GM10248 (cell line): ENCODE measurements around the gene PTPN21.

Source experiments
- CTCF ChIA-PET: fragments of 300-600 bp; sonication (Branson Sonifier 250); formaldehyde crosslinking; extraction: SDS; loops from one replicate; lab custom pipeline; 2021; ENCODE audit warnings: antibody characterized with exemption; lab: Yijun Ruan, JAX
- POLR2A ChIA-PET: fragments of 350-650 bp; sonication (Branson Sonifier 250); formaldehyde crosslinking; extraction: SDS; loops from one replicate; lab custom pipeline; 2020; ENCODE audit warnings: antibody characterized with exemption; lab: Yijun Ruan, JAX
- DNase-seq: peaks from one replicate; pipeline ENCODE4 v3.0.0; 2012; ENCODE audit errors: extremely low spot score
- CTCF ChIP-seq: IDR thresholded peaks from 2 replicates; pipeline ENCODE4 v1.5.1; 2012; ENCODE audit warnings: mild to moderate bottlenecking, low read depth; ENCODE audit errors: extremely low read depth, missing control alignments, control extremely low read depth

Gene PTPN21

GRCh38 chr14:88439088-88439487, 115.7 kb downstream of the PTPN21 start:
- POLR2A ChIA-PET = no interaction called here
- no peak for TF ChIP-seq CTCF
- no peak for DNase-seq
- CTCF ChIA-PET = no interaction called here

GRCh38 chr14:88437658-88438057, 117.1 kb downstream of the PTPN21 start:
- CTCF ChIA-PET = no interaction called here

DNA sequence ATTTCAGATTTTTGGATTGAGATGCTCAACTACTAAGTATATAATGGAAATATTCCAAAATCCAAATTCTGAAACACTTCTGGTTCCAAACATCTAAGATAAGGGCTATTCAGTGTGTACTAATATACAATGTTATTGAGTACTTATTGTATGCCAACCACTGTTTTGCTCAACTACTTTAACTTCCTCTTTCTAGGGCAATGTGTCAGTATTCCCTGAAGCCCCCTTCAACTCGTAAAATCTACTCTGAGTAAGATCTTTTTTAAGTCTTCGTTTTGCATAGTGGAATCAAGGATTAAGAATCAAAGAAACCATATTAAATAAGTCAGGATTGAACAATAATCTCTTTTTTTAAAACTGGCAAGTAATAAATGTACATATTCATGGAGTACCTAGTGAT, 123.8 kb downstream of the PTPN21 start:
- TF ChIP-seq CTCF = no peak
- POLR2A ChIA-PET = no interaction called here
- CTCF ChIA-PET = interaction anchor here (0.9 kb wide), 1 partner anchor 236 kb away, joined by 3 read pairs; no protein-coding TSS in a partner anchor

More at GRCh38 chr14:88437658-88438057, 117.1 kb downstream of the PTPN21 start:
- DNase-seq = no peak
- POLR2A ChIA-PET = no interaction called here
- no peak for TF ChIP-seq CTCF

GRCh38 chr14:88426271-88426670, 128.5 kb downstream of the PTPN21 start:
- DNase-seq = no peak
- POLR2A ChIA-PET = no interaction called here
- CTCF ChIA-PET = no interaction called here
- TF ChIP-seq CTCF = no peak

More for the DNA sequence above, 123.8 kb downstream of the PTPN21 start:
- DNase-seq = no peak

DNA sequence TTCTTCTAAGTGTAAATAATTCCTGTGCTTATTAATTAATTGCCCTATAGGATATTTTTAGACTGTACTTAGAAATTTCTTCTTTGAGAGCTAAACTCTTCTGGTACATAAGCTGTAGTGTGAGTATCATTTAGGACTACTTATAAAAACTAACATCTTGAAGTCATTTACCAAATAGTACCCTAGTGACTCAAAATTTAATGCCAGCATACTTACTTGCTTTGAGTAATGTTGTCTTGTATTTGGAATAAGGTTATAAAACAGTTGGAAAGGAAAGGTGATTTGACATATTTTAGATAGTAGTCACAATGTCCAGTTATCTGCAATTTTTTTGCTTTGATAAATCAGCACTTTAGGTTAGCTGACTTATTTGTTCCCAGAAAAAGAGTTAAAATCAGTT, 130.2 kb downstream of the PTPN21 start:
- ChIA-PET CTCF (interaction anchor here (1.5 kb wide), 1 partner anchor 235 kb away, joined by 4 read pairs; no protein-coding TSS in a partner anchor), POLR2A (no interaction called here)
- TF ChIP-seq CTCF = no peak
- no peak for DNase-seq

DNA sequence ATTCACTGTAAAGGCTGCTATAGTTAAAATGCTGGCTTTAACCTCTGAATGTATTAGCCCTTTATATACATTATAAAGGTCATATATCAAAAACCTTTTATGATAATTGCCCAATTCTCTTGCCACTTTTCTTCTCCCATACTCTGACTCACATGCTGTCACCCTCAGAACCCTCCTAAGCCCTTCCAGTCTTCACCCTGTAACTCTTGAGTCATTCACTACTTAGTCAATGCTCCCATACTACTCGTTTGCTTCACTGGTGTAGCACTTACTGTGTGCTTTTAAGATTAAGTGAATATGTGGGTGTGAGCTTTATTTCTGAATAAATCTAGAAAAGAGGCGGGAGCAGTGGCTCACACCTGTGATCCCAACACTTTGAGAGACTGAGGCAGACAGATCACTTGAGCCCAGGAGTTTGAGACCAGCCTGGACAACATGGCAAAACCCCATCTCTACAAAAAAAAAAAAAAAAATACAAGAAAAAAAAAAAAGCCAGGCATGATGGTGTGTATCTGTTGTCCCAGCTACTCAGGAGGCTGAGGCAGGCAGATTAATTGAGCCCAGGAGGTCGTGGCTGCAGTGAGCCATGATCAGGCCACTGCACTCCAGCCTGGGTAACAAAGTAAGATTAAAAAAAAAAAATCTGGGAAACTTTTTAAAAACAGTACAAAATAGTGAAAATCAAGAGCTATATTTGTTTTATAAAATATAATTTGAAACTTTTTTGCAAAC, 131.7 kb downstream of the PTPN21 start:
- POLR2A ChIA-PET = no interaction called here
- TF ChIP-seq CTCF = no peak
- CTCF ChIA-PET = no interaction called here
- no peak for DNase-seq
